Mesangial cell (primary cell): ENCODE results near the gene MEIG1. TPM values are rescaled to one million over a fixed set of nuclear protein-coding genes. Genes with fewer than 3 reads are reported as not detected.

Experiments used
- total RNA-seq: library from RNA; depleted of rRNA; stranded (reverse); fragments of >200 nt; gene quantifications from 2 replicates; pipeline ENCODE4 v1.2.3, GENCODE V29; 2015

Gene MEIG1
- total RNA-seq, result not detected in 2 replicates

GRCh38 chr10:14959221-14960057 lies at the start of gene MEIG1:
Gene MEIG1, plus strand, starts transcription at chr10:14959388. Its CDS starts 7,081 bp downstream, at chr10:14966469.

GRCh38 chr10:14954001-14954770 lies 5.0 kb upstream of the MEIG1 start, which contains the start of gene DCLRE1C:
Gene DCLRE1C, minus strand, starts transcription at chr10:14954096. Its CDS starts 86 bp downstream, at chr10:14954010.

Other genes with a start within 250 kb of the MEIG1 start
- 8.7 and 11.2 TPM in 2 replicates for gene FAM107B, start 184.5 kb upstream of the MEIG1 start, total RNA-seq
- gene CDNF, start 121.4 kb upstream of the MEIG1 start, total RNA-seq, result 1.8 TPM in 1 of 2 replicates, not detected in the other
- gene HSPA14, start 121.1 kb upstream of the MEIG1 start, total RNA-seq, result 3.4 and 13.0 TPM in 2 replicates
- 7.7 and 9.8 TPM in 2 replicates for gene MSANTD7, start 121.1 kb upstream of the MEIG1 start, total RNA-seq
- 4.8 and 13.5 TPM in 2 replicates for gene SUV39H2, start 80.5 kb upstream of the MEIG1 start, total RNA-seq
- 5.1 and 5.8 TPM in 2 replicates for gene DCLRE1C, start 5.3 kb upstream of the MEIG1 start, total RNA-seq
- 0.89 and 3.1 TPM in 2 replicates for gene OLAH, start 84.6 kb downstream of the MEIG1 start, total RNA-seq
- 1.8 and 2.3 TPM in 2 replicates for gene ACBD7, start 129.4 kb downstream of the MEIG1 start, total RNA-seq
- 13.0 and 14.3 TPM in 2 replicates for gene RPP38, start 138.0 kb downstream of the MEIG1 start, total RNA-seq
- 21.7 and 24.6 TPM in 2 replicates for gene NMT2, start 209.3 kb downstream of the MEIG1 start, total RNA-seq